IPS DF 4.7 (cell line): ENCODE data around the gene ITPRIP.

Source experiments
- DNase-seq: peaks from one replicate; pipeline ENCODE4 v3.0.0-alpha.2; 2013; ENCODE audit warnings: low spot score; ENCODE audit errors: extremely low read depth

ITPRIP gene

DNA sequence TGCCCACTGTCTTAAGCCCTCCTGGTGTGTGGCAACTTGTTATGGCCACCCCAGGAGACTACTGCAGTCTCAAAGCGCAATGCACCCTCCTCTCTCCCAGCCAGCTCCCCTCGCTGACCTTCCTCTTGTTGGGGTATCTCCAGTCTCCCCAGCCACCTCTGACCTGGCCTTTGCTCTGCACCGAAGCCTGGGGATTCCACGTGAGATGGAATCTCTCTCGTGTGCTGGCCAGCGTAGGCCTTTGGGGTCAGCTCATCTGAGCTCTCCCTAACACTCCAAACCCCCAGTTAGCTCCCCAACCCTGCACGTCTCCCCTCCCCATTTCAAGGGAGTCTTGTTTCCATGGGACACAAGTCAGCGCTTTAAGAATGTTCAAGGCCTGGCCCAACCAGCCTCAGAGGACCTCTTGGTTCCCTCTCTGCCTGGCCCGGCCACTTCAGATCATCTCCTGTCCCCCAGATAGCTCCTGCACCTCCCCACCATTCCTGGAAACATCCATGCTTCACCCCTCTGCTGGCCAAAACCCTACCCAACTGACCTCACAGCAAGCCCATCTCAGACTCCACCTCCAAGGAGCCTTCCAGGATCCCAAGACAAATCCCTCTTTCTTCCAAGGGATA lies 11.2 kb downstream of the ITPRIP start:
- DNase-seq: no peak

DNA sequence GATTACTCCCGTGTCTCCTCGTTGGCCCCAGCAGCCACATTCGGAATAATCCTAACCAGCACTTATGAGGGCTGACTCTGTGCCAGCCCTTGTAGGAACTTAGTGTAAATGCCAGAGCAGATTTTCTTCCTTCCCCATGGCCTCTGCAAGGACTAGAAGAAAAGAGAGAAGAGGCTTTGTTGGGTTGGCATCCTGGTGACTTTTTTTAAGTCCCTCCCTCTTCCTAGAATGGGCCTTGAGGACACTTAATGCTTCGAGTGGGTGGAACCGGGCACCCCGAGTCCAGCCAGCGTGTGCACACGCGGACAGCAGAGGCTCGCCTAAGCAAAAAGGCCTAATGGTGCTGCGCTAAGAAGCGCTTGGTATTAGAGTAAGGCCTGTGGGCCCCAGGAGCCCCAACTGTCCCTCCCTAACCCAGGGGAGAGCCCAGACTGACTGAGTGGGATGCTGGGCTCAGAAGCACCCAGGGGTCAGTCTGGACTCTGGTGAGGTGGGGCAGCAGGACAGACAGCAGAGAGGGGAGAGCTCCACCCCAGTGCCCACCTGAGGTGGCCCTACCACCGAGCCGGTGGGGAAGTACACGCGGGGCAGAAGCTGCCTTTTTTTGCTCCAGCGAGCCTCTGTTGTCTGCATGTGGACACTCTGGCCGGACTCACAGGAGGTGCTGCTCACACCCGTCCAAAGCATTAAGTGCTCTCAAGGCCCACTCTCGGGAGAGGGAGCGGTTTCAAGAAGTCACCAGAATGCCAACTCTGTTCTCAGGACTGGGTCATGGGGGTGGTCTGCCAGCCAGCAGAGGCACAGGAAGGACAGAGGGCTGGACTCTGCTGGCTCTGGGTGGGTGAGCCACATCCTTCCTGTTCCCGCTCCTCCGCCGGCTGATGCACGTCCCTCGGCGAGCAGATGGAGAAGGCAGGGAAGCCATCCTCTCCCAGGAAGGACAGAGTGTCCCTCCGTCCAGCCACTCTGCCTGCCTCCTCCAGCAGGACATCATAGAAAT lies 12.5 kb downstream of the ITPRIP start:
- no peak for DNase-seq

DNA sequence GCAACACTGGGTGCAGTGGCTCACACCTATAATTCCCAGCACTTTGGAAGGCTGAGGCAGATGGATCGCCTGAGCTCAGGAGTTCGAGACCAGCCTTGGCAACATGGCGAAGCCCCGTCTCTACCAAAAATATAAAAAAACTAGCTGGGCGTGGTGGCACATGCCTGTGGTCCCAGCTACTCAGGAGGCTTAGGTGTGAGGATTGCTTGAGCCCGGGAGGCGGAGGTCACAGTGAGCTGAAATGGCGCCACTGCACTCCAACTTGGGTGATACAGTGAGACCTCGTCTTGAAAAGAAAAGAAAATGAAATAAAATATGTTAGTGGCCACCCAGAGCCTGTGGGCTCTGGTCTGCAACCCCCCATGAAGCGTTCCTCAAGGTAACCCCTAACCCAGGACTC lies 13.3 kb downstream of the ITPRIP start:
- DNase-seq: no peak

DNA sequence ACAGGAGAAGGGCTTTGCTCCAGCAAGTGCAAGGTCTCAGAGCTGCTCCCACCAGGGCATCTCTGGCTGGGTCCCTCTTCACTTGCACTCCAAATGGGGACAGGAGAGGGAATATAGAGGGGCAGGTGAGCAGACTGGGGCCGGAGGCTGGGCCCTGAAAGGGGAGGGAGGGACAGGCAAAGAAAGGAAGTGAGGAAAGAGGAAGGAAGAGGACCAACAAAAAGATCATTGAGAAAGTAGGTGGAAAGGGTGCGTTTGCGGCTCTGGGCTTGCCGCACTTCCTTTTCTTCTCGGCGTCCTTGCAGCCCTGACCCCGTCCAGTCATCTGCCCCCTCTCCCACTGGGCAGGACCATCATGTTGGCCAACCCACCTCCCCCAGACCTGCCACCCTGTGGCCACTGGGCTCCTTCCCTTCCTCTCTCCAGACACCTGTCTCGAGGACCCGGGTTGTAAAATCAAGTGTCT lies 14.0 kb downstream of the ITPRIP start:
- DNase-seq: no peak

DNA sequence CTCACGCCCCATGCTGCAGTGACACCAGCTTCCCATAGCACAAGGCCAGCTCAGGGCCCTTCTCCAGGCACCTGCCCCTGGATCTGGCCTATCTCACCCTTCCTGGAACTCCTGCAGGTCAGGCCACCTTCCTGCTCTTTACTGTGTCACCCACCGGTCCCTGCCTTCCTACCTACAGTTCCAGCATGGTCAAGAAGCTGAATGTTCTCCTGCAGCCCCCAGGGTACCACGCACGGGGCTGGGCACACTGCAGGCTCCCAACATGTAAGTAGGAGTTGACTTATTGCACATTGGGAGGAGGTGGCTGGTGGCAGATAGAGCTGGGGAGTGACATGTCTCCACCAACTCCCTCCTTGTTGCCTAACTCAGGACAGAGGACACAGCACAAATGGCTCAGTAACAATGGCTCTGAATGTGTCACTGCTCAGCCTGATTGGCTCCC lies 14.5 kb downstream of the ITPRIP start:
- no peak for DNase-seq

DNA sequence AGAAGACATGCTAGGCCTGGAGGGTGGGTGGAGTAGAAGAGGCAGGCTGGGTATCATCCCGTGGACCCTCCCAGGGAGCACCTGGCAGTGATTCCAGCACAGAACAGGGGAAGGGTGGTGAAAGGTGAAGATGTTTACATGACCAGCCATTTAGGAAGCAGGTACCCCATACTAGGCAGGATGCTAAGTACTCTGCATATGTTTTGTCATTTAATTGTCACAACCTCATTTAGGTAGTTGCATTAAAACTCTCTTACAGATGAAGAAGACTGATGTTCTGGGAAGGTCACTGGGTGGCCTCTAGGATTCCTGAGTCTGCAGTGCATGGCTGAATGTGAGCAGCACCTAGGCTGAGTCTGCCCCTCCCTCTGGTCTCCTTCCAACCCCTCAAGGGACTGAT lies 15.2 kb downstream of the ITPRIP start:
- no peak for DNase-seq

DNA sequence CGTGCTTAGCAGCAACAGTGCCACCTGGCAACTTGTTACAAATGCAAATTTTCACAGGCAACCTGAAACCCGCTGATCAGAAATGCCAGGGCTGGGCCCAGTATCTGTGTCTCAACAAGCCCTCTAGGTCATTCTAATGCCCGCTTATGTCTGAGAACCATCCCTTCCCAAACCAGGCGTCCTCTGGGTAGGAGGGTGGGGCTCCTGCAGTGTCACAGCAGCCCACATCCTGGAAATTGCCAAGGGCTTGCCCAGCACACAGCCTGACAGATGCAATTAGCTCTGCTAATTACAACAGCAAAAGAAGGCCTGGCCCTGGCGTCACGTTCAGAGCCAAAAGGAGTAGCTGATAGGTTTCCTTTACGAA lies 15.9 kb downstream of the ITPRIP start:
- no peak for DNase-seq

DNA sequence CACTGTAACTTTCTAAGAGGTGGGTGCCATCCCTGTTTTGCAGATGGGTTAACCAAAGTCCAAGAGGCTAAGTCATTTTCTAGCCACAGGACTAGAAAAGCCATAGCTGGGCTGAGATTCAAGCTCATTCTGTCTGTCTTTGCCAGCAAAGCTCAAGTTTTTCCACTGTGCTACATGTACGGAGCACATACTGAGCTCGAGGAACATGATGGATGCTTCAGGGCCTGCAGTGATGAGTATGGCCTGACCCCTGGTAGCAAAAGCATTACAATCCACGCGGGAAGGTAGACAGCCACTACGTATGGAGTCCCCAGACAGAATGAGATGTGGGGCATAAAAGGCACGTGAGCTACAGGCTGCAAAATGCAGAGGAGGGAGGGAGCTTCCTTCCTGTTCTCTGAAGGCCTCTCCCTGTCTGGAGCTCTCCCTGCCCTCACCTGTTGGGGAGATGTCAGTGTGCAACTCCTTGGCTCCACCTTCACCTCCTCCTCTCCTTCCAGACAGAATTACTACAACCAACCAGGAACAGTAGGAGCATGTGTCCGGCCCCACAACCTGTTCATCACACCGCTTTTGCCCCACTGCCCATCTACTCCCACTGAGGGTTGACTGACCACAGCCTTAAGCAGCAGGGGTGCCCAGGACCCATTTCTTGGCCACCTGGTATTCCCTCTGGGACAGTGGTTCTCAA lies 16.4 kb downstream of the ITPRIP start:
- DNase-seq: no peak

DNA sequence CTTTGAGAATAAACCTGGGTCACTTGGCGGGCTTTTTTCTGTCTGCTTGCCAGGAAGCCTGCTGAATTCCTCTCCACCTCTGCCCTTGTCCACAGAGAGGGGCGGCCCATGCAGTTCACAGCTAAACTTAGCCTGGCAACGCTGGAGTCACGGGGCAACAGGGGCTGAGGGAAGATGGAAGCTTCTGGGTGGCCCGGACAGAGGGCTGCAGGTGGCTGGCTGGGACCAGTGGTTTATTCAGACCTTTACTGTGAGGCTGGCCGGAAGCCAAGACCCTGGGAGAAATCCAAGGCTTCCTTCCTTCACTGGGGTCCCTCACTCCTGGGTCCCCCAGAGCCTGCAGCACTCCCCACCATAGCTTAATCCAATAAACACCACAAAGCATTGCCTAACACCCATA lies 17.0 kb downstream of the ITPRIP start:
- DNase-seq: no peak

DNA sequence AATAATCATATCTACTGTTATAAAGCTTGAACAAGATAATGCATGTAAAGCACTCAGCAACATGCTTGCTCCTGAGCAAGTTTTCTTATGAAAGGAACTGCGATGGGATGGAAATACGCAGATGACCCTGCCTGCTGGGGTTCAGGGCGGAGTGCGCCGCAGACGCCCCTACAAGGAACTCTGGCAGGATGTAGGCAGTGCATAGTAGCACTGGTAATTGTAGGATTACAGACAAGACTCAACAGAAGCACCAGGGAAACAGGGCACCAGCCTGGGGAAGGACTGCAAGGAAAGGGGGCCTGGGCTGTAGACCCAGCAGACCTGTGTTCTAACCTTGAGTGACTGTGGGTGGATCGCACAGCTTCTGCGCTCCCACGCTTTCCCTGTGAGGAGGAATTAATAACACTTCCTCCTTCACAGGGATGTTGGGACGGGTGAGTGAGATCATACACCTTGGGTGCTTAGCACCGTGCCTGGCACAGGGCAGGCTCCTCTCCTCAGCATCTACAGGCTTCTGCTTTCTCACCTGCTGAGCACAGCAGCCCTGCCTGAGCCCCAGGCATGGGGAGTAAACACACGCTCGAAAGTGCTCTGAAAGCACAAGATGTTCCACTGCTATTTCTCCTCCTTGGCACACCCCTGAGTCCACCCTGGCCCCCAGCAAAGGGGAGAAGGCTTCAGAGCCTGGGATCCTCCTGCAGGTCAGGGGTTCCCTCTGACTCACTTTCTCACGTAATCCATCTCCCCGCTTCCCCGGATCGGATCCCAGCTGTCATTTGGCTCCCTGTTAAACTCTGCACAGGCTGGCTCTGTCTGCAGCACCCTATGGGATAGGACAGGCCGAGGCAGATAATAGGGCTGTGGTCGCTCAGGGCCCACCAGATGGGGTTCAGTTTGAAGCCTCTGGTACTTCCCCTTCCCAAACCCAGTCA lies 19.2 kb downstream of the ITPRIP start:
- no peak for DNase-seq

DNA sequence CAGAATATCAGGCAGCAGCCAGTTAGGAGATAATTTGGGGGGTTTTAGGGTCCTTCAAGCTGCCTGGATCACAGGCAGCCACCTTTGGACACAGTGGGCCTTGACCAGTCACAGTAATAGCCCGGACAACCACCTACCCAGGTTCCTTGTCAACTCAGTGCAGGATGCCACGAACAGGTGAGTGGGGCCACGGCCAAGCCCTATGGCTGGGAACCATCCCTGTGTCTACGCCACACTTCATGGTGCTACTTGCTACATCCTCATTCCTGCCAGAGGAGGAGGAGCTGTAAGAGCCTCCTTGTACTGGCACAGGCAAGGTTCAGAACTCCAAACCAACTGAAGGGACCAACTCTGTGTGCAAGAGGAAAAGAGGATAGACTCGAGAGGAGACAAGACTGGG lies 19.9 kb downstream of the ITPRIP start:
- no peak for DNase-seq

DNA sequence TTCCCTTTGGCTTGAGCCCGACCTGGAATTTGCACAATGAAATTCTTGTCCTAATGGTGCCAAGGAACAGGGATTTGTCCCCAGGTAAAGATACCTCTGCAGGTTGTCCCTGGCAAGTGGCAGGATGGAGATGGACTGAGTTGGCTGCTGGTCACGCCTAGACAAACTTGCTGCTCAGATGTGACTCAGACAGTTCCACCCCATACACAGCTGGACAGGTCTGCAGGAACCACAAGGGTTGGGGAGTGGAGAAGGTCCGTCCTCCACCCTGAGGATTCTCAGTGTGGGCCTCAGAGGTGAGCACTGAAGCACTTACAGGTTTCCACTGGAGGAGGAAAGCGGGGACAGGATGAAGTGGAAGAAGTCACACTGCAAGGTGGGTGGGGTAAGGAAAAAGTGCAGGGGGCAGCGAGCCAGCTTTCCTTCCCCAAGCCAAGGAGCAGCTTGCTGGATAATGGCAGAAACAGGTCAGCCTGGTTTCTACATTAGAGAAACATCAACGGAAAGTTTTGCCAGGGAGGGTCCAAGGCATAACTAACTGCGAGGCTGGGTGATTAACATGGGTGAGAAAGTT lies 20.5 kb downstream of the ITPRIP start:
- DNase-seq: no peak

DNA sequence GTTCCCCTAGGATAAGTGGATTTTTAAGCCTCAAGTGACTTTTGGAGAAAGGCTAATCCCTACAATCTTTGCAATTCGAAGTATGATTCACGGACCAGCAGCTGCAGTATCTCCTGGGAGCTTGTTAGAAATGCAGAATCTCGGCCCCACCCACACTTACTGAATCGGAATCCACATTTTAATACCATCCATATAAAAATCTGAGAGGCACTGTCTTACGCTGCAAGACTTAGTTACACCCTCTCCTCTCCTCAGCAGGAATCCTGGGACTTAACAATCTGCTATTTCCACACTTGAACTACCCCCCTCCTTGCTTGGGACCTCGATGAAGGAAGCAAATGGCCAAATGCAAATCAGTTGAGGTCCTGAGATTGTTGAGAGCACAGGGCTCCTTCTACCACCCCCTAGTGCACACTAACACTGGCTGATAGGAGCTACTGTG lies 21.0 kb downstream of the ITPRIP start:
- no peak for DNase-seq

DNA sequence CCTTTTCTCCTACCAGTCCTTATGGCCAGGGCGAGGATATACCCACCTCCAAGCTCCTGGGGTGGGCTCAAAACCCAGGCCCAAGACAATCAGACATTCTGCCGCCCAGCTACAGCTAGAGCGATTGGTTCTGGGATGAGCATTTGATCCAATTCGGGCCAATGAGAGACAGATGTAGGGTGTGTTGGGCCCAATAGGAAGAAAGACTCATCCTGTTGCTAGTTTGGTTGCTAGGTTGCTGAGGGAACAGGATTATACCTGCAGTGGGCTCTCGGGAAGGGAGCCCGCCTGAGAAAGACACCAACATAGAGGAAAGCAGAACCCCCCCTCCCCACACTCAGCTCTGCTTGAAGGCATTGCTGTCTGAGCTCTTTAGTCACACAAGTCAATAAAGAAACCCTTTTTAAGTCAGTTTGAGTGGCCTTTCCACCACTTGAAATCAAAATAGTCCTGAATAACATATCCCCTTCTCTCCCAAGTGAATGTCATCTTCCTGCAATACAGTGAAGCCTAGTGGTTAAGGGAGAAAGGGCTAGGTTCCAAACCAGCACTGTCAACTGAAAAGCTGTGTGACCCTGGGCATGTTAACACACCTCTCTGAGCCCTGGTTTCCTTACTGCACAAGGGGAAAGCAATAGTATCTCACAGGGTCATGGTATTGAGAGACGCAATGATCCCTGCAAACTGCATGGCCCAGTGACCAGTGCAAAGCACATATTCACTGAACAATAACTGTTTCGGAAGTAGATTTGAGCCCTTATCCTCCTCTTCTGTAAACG lies 21.8 kb downstream of the ITPRIP start:
- DNase-seq: no peak

DNA sequence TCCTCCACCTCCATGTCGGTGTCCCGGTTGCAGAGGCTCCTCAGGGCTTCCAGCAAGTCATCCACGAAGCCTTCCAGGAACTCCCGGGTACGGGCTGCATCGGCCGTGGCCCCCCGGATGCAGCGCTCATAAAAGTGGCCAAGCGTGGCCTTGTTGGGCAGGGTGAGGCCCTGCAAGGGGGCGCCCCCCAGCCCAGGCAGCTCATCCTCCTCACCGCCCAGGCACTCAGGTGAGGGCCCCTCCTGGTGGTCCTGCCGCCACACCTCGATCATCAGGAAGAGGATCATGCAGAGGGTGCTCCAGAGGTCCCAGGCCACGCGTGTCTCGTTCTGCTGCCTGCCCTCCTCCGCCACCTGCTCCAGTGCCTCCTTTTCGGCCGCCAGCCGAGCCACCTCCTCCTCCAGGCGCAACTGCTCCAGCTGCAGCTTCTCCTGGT lies 22.8 kb downstream of the ITPRIP start:
- DNase-seq: no peak

DNA sequence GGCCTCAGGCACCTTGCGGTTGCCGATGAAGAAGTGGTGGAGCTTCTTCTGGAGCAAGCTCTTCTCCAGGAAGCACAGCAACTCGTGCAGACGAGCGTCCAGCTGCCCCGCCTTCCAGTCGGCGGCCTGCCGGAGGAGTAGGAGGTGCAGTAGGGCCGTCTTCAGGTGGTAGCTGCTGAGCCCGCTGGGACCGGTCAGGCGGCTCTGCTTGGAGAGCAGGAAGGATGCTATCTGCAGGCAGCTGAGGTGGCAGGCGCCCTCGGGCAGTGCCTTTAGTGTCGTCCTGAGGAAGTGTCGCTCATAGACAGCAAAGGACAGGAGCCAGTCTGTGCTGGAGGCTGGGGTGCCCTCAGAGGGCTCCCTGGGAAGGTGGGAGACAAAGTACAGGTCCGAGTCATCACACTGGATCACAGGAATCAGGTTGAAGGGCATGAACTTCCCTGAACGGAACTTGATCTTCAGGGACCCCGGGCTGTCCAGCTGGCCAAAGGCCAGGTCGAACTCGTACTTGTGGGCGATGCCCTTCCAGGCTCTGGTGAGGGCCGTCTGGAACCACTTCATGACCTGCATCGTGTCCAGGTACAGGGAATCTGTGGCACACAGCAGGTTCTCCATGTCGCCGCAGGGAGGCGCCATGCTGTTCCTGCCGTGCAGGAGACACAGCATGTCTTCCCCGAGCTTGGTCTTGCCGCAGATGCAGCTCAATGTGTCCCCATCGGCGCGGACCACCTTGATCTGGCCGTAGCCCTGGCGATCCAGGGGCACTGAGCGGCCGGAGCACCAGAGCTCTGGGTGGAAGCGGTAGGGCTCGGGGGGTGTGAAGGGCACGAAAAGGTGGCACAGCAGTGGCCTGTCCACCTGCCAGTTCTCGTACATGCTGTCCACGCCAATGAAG lies 23.4 kb downstream of the ITPRIP start:
- no peak for DNase-seq

DNA sequence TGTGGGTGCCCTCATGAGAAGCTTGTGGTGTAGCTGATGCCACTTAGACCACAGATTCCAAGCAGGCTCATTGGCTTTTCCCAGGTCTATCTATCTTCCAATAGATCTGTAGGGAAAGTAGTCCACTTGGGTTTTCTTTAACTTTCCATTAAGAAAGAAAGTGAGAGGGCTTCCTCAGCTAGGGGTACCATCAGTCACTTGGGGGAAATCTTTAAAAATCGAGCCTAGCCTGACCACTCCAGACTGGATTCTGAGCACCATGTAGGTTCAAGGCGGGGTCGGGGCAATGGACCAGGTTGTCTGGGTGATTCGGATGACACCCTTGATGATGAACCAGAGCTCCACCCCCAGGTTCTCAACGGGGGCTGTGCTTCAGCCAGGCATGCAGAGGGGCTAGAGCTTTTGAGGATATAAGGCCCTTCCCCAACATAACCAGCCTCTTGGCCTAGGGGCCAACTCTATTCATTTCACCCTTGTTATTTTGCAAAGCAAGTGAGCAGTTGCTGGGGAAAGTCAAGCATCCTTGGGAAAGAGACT lies 27.0 kb downstream of the ITPRIP start:
- DNase-seq: no peak
